GM10248 (cell line): ENCODE measurements around the gene ANKS4B.
"Not testable (repeated sequence)": the region's sequence is repeated elsewhere in the genome, so short reads cannot be mapped to it uniquely, and the experiment has no call there.

ENCODE experiments used
- CTCF ChIA-PET: fragments of 300-600 bp; sonication (Branson Sonifier 250); formaldehyde crosslinking; extraction: SDS; loops from one replicate; lab custom pipeline; 2021; ENCODE audit warnings: antibody characterized with exemption; lab: Yijun Ruan, JAX
- POLR2A ChIA-PET: fragments of 350-650 bp; sonication (Branson Sonifier 250); formaldehyde crosslinking; extraction: SDS; loops from one replicate; lab custom pipeline; 2020; ENCODE audit warnings: antibody characterized with exemption; lab: Yijun Ruan, JAX
- DNase-seq: peaks from one replicate; pipeline ENCODE4 v3.0.0; 2012; ENCODE audit errors: extremely low spot score
- CTCF ChIP-seq: IDR thresholded peaks from 2 replicates; pipeline ENCODE4 v1.5.1; 2012; ENCODE audit warnings: mild to moderate bottlenecking, low read depth; ENCODE audit errors: extremely low read depth, missing control alignments, control extremely low read depth

Gene ANKS4B

GRCh38 chr16:21190013-21190412 lies 43.5 kb upstream of the ANKS4B start:
- no peak for DNase-seq
- CTCF ChIA-PET = interaction anchor here (0.9 to 4.0 kb wide), 10 partner anchors 9 to 131 kb away, joined by 3 to 17 read pairs (median 4); no protein-coding TSS in a partner anchor
- POLR2A ChIA-PET = no interaction called here
- no peak for TF ChIP-seq CTCF

- ChIA-PET POLR2A (no interaction called here), CTCF (no interaction called here)
- DNase-seq = no peak
- TF ChIP-seq CTCF = no peak
Measured at GRCh38 chr16:21190599-21190998, 42.9 kb upstream of the ANKS4B start.

GRCh38 chr16:21192991-21193390 lies 40.5 kb upstream of the ANKS4B start:
- DNase-seq = no peak
- no peak for TF ChIP-seq CTCF
- POLR2A ChIA-PET = no interaction called here
- CTCF ChIA-PET = interaction anchor here (1.2 to 1.6 kb wide), 2 partner anchors 11 to 13 kb away, joined by 3 read pairs; no protein-coding TSS in a partner anchor

- ChIA-PET POLR2A (no interaction called here), CTCF (no interaction called here)
- peak; percentile 17 for DNase-seq
- no peak for TF ChIP-seq CTCF
Measured at GRCh38 chr16:21194771-21195301, 38.7 kb upstream of the ANKS4B start.

- CTCF ChIA-PET, POLR2A ChIA-PET, DNase-seq: not testable (repeated sequence)
Measured at GRCh38 chr16:21195330-21195729, 38.2 kb upstream of the ANKS4B start.

GRCh38 chr16:21197112-21197511 lies 36.4 kb upstream of the ANKS4B start:
- TF ChIP-seq CTCF = no peak
- ChIA-PET POLR2A (no interaction called here), CTCF (interaction anchor here (1.6 kb wide), 1 partner anchor 82 kb away, joined by 4 read pairs; no protein-coding TSS in a partner anchor)
- DNase-seq = no peak

GRCh38 chr16:21197621-21198020 lies 35.9 kb upstream of the ANKS4B start:
- DNase-seq = no peak
- no peak for TF ChIP-seq CTCF
- ChIA-PET CTCF (interaction anchor here (0.9 kb wide), 1 partner anchor 9 kb away, joined by 5 read pairs; no protein-coding TSS in a partner anchor), POLR2A (no interaction called here)
